Measurements from ENCODE around the gene CPNE8. TPM values are rescaled to one million over a fixed set of nuclear protein-coding genes. Genes with fewer than 3 reads are reported as not detected.

Gene CPNE8
- 1 to 10 TPM; 1.4 to 1.7 TPM for total RNA-seq

DNA sequence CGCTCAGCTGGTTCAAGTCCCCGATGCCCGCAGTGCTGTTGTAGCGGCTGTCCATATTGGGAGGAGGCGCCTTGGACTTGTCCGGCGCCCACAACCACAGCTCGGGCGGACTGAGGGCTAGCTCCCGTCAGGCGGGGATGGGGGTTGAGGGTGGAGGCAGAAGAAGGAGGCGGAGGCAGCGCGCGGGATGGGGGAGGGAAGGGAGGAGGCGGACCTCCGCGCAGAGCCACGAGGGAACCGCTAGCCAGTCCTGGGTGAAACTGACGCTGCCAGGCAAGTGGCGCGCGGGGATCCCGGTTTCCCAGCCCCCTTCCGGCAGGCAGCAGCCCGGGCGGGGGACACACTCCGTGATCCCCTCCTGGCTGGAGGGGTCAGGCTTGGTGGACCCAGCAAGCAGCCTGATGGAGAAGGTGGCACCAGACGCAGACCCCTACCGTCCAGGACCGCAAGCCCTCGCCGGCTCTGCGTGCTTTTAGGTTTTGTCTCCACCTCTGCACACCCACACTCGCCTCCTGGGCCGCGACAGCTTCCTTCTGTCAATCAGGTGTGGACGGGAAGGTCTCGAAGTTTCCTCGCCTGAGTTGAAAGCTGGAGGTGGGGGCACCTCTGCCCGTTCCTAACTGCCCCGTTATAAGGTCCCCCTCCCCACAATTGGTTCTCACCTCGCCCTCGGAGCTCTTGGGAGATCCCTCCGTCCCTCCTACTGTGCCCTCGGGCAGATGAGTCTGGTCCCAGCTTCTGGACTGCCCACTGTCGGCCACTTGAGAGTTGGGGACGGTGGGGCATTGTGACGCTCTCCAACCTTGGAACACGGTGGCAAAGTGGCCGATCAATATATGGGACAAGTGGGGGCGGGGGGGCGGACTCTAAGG, at the start of gene CPNE8:
Gene CPNE8 (minus strand): TSS at position 112 of the 872 bp plus-strand sequence. CDS start 57 bp downstream, at position 55.
- DNase-seq (peak; percentile 30), ATAC-seq (peak; percentile 56)
- TF ChIP-seq, protein P1, sequence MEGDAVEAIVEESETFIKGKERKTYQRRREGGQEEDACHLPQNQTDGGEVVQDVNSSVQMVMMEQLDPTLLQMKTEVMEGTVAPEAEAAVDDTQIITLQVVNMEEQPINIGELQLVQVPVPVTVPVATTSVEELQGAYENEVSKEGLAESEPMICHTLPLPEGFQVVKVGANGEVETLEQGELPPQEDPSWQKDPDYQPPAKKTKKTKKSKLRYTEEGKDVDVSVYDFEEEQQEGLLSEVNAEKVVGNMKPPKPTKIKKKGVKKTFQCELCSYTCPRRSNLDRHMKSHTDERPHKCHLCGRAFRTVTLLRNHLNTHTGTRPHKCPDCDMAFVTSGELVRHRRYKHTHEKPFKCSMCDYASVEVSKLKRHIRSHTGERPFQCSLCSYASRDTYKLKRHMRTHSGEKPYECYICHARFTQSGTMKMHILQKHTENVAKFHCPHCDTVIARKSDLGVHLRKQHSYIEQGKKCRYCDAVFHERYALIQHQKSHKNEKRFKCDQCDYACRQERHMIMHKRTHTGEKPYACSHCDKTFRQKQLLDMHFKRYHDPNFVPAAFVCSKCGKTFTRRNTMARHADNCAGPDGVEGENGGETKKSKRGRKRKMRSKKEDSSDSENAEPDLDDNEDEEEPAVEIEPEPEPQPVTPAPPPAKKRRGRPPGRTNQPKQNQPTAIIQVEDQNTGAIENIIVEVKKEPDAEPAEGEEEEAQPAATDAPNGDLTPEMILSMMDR (IDR thresholded peaks at IDR 0.05): no peak
- H3K27ac Mint-ChIP-seq: peak within 1 kb of the TSS; percentile 82
- POLR2A ChIA-PET: no interaction called here
- CTCF ChIA-PET: interaction anchor here (0.8 to 2.1 kb wide), 7 partner anchors 10 to 198 kb away, joined by 3 to 9 read pairs (median 4); no protein-coding TSS in a partner anchor
- peaks cover 12% of the 10 kb centered on the region for H3K4me1 Mint-ChIP-seq (ENCODE audit: low read depth)
- H3K9me3 Mint-ChIP-seq: peaks cover 2% of the 10 kb centered on the region
- H3K4me3 Mint-ChIP-seq: peak within 1 kb of the TSS; percentile 75
- peaks cover 32% of the 10 kb centered on the region for H3K27me3 Mint-ChIP-seq
- H3K36me3 Mint-ChIP-seq (ENCODE audit: low read depth): peaks cover 2% of the 10 kb centered on the region
- intact Hi-C loops (cut with micrococcal nuclease): loop anchor here (10.0 kb wide), 1 partner anchor 581 kb away; no protein-coding TSS in a partner anchor

DNA sequence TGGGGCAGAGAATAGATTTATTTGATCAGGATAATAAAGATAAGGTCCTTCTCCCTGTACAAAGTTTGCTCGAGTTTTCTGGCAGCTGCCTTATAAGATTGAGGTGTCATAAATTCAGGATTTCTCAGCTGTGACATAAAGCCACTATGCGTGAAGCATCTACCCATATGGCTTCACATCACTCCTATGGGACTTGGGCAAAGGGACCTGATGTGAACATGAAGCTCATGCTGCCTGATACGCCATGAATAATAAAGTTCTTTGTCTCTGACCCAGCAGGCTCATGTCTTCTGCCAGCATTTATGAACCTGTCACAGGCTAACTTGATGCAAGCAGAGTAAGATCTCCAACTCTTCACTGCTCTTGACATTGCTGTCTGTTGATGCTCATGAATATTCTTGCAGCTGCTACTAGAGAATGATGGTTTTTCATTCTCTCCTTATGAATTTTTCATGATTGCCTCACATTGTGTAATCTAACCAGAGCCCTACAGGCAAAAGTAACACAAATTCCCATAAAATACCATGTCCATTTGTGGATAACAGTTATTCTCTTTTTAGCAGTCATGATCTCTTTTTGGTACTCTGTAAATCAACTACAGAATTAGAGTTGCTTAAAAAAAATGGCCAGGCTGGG, 49.0 kb upstream of the CPNE8 start:
- H3K4me3 Mint-ChIP-seq: no peak overlapping the region
- no peaks in the 10 kb centered on the region for H3K4me1 Mint-ChIP-seq (ENCODE audit: low read depth)
- DNase-seq (no peak), ATAC-seq (no peak)
- H3K9me3 Mint-ChIP-seq: peaks cover 4% of the 10 kb centered on the region
- TF ChIP-seq, protein P1 (IDR thresholded peaks at IDR 0.05): no peak
- POLR2A ChIA-PET: no interaction called here
- no peak overlapping the region for H3K27ac Mint-ChIP-seq
- no peaks in the 10 kb centered on the region for H3K36me3 Mint-ChIP-seq (ENCODE audit: low read depth)
- intact Hi-C loops (cut with micrococcal nuclease): no loop called here
- CTCF ChIA-PET: no interaction called here
- no peaks in the 10 kb centered on the region for H3K27me3 Mint-ChIP-seq

DNA sequence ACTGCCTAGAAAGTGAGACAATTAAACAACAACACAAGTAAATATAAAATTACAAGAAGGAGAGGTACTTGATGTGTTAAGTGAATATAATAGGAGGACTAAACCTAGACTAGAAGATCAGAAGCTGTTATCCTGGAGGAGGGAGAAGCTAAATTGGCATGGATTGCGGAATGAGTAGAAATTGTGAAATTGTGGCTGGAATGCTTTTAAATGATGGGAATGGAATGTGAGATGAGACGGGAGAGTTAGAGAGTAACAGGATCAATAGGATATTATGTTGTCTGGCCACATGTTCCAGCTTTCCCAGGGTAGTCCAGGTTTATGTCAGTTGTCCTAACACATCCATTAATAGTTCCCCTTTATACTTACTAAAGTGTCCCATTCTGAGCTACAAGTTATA, 44.0 kb upstream of the CPNE8 start:
- H3K4me1 Mint-ChIP-seq (ENCODE audit: low read depth): no peaks in the 10 kb centered on the region
- H3K36me3 Mint-ChIP-seq (ENCODE audit: low read depth): no peaks in the 10 kb centered on the region
- ATAC-seq (no peak), DNase-seq (no peak)
- no peak overlapping the region for H3K27ac Mint-ChIP-seq
- TF ChIP-seq, protein P1 (IDR thresholded peaks at IDR 0.05): no peak
- H3K9me3 Mint-ChIP-seq: peaks cover 6% of the 10 kb centered on the region
- CTCF ChIA-PET: no interaction called here
- no peaks in the 10 kb centered on the region for H3K27me3 Mint-ChIP-seq
- no peak overlapping the region for H3K4me3 Mint-ChIP-seq
- intact Hi-C loops (cut with micrococcal nuclease): no loop called here
- POLR2A ChIA-PET: no interaction called here

DNA sequence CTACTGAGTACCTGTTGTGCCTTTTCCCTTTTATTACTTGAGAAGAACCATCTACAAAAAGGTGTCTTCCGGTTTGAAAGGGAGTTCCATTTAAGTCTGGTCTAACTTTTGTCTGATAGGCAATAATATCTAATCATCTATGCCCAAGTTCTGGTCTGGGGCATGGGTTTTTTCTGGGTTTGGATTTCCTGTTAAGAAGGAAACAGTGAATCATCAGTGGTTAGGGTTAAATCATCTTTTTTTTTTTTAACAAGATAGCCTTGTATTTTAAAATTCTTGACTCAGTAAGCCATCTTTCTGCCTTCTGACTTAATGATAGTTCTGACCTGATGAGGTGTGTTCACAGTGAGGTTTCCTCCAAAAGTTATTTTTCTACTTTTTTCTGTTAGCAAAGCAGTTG, 29.3 kb upstream of the CPNE8 start:
- TF ChIP-seq, protein P1 (IDR thresholded peaks at IDR 0.05): no peak
- no peak overlapping the region for H3K4me3 Mint-ChIP-seq
- H3K27me3 Mint-ChIP-seq: no peaks in the 10 kb centered on the region
- no peaks in the 10 kb centered on the region for H3K9me3 Mint-ChIP-seq
- no peak for DNase-seq
- CTCF ChIA-PET: no interaction called here
- no peak overlapping the region for H3K27ac Mint-ChIP-seq
- no peaks in the 10 kb centered on the region for H3K4me1 Mint-ChIP-seq (ENCODE audit: low read depth)
- POLR2A ChIA-PET: no interaction called here
- intact Hi-C loops (cut with micrococcal nuclease): no loop called here
- no peaks in the 10 kb centered on the region for H3K36me3 Mint-ChIP-seq (ENCODE audit: low read depth)
- ATAC-seq: no peak

DNA sequence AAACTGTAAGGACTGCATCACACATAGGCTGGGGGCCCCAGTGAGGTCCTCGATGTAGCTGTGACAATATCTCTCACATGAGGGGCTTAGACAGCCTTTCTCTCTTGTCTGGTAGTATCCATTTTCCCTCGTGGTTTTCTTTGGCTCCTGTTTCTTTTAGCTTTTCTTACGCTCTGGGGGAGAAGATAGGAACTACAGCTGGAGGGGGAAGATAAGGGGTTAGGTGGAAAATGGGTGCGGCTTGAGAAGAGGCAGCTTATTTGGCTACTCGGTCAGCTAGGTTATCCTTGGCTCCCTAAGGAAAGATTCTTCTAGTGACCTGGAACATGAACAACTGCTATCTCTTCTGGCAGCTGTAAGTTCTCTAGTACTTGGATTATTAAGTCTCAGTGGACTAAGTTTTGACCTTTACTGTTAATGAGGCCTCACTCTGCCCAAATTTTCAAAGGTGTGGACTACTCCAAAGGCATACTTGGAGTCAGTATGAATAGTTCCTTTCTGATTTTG, 28.7 kb upstream of the CPNE8 start:
- H3K27ac Mint-ChIP-seq: no peak overlapping the region
- ATAC-seq: no peak
- intact Hi-C loops (cut with micrococcal nuclease): no loop called here

More for the DNA sequence above, 28.7 kb upstream of the CPNE8 start:
- Mint-ChIP-seq H3K4me1 (ENCODE audit: low read depth) (no peaks in the 10 kb centered on the region), H3K36me3 (ENCODE audit: low read depth) (no peaks in the 10 kb centered on the region), H3K9me3 (no peaks in the 10 kb centered on the region), H3K27me3 (no peaks in the 10 kb centered on the region), H3K4me3 (no peak overlapping the region)
- no peak for DNase-seq
- POLR2A ChIA-PET: no interaction called here
- CTCF ChIA-PET: no interaction called here
- TF ChIP-seq, protein P1 (IDR thresholded peaks at IDR 0.05): no peak

Measured in activated CD8-positive, alpha-beta T cell treated with anti-CD3 and anti-CD28 coated beads for 36 hours (primary cell).